ENCODE measurements around the gene MAMDC4.

The MAMDC4 gene

GRCh38 chr9:136862849-136863622, 10.9 kb downstream of the MAMDC4 start:
- TF ChIP-seq EZH2phosphoT487 (IDR thresholded peaks at IDR 0.05; ENCODE audit: low read length) (no peak), CTCF (IDR thresholded peaks at IDR 0.05; ENCODE audit: low read length) (no peak)
- Histone ChIP-seq H3K79me2 (ENCODE audit: low read length) (peaks cover 36% of the 10 kb centered on the region), H3K36me3 (replicated peaks; ENCODE audit: insufficient read depth, low read length) (no peaks in the 10 kb centered on the region; the same call in 1 of the 2 replicates), H3K9ac (ENCODE audit: low read length) (no peak overlapping the region), H3K4me3 (ENCODE audit: low read length) (no peak overlapping the region), H3K27ac (ENCODE audit: low read length) (no peak overlapping the region), H3K4me2 (ENCODE audit: low read depth, low read length) (no peak overlapping the region), H4K20me1 (ENCODE audit: insufficient read depth, low read length) (no peaks in the 10 kb centered on the region), H3K9me3 (replicated peaks; ENCODE audit: insufficient read depth, low read length) (no peaks in the 10 kb centered on the region), H3K27me3 (replicated peaks; ENCODE audit: insufficient read depth, low read length) (no peaks in the 10 kb centered on the region), H3K9me2 (replicated peaks; ENCODE audit: insufficient read depth, low read length) (no peaks in the 10 kb centered on the region), H3F3A (ENCODE audit: insufficient read depth, low read length) (no peaks in the 10 kb centered on the region), H2AFZ (ENCODE audit: low read length) (no peak overlapping the region), H3K4me1 (ENCODE audit: low read length) (peaks cover 7% of the 10 kb centered on the region; the same call in 1 of the 2 replicates)
- no peak for DNase-seq

GRCh38 chr9:136863623-136864273, 11.6 kb downstream of the MAMDC4 start:
- no peaks in the 10 kb centered on the region for H3K9me2 ChIP-seq (replicated peaks; ENCODE audit: insufficient read depth, low read length)
- no peaks in the 10 kb centered on the region for H3F3A ChIP-seq (ENCODE audit: insufficient read depth, low read length)
- no peaks in the 10 kb centered on the region for H3K27me3 ChIP-seq (replicated peaks; ENCODE audit: insufficient read depth, low read length)
- peaks cover 36% of the 10 kb centered on the region for H3K79me2 ChIP-seq (ENCODE audit: low read length)
- no peak for DNase-seq
- H3K27ac ChIP-seq (ENCODE audit: low read length) = no peak overlapping the region
- H3K4me2 ChIP-seq (ENCODE audit: low read depth, low read length) = no peak overlapping the region
- H2AFZ ChIP-seq (ENCODE audit: low read length) = no peak overlapping the region
- no peaks in the 10 kb centered on the region for H4K20me1 ChIP-seq (ENCODE audit: insufficient read depth, low read length)
- H3K36me3 ChIP-seq (replicated peaks; ENCODE audit: insufficient read depth, low read length) = no peaks in the 10 kb centered on the region; the same call in 1 of the 2 replicates
- H3K9me3 ChIP-seq (replicated peaks; ENCODE audit: insufficient read depth, low read length) = no peaks in the 10 kb centered on the region
- TF ChIP-seq CTCF (IDR thresholded peaks at IDR 0.05; ENCODE audit: low read length) (no peak), EZH2 (optimal IDR thresholded peaks at IDR 0.05; ENCODE audit: low read depth, low read length) (no peak), EZH2phosphoT487 (IDR thresholded peaks at IDR 0.05; ENCODE audit: low read length) (no peak)
- H3K4me3 ChIP-seq (ENCODE audit: low read length) = no peak overlapping the region
- H3K4me1 ChIP-seq (ENCODE audit: low read length) = peaks cover 7% of the 10 kb centered on the region; the same call in 1 of the 2 replicates
- no peak overlapping the region for H3K9ac ChIP-seq (ENCODE audit: low read length)

GRCh38 chr9:136865041-136865767, 13.1 kb downstream of the MAMDC4 start:
- Histone ChIP-seq H3K9ac (ENCODE audit: low read length) (peak overlapping the region; percentile 95), H3K36me3 (replicated peaks; ENCODE audit: insufficient read depth, low read length) (no peaks in the 10 kb centered on the region; the same call in 1 of the 2 replicates), H3K27me3 (replicated peaks; ENCODE audit: insufficient read depth, low read length) (no peaks in the 10 kb centered on the region), H3K79me2 (ENCODE audit: low read length) (peaks cover 36% of the 10 kb centered on the region), H3K4me3 (ENCODE audit: low read length) (peak overlapping the region; percentile 98), H3K4me1 (ENCODE audit: low read length) (peaks cover 7% of the 10 kb centered on the region; the same call in 1 of the 2 replicates), H4K20me1 (ENCODE audit: insufficient read depth, low read length) (no peaks in the 10 kb centered on the region), H3K4me2 (ENCODE audit: low read depth, low read length) (peak overlapping the region; percentile 92), H3K27ac (ENCODE audit: low read length) (no peak overlapping the region), H2AFZ (ENCODE audit: low read length) (no peak overlapping the region), H3K9me3 (replicated peaks; ENCODE audit: insufficient read depth, low read length) (no peaks in the 10 kb centered on the region), H3F3A (ENCODE audit: insufficient read depth, low read length) (no peaks in the 10 kb centered on the region), H3K9me2 (replicated peaks; ENCODE audit: insufficient read depth, low read length) (no peaks in the 10 kb centered on the region)
- DNase-seq = no peak
- TF ChIP-seq EZH2phosphoT487 (IDR thresholded peaks at IDR 0.05; ENCODE audit: low read length) = no peak
- TF ChIP-seq EZH2 (optimal IDR thresholded peaks at IDR 0.05; ENCODE audit: low read depth, low read length) = no peak
- TF ChIP-seq CTCF (IDR thresholded peaks at IDR 0.05; ENCODE audit: low read length) = no peak

Measured in MM.1S (cell line).